Breast epithelium (tissue), 3 donors: Measurements from ENCODE around the gene ACADL.

Experiments used
- POLR2A ChIP-seq: fragments of 450-650 bp; IDR thresholded peaks from one replicate; pipeline ENCODE4 v1.6.1; 2016; ENCODE audit warnings: antibody characterized with exemption, mild to moderate bottlenecking, moderate library complexity
- TF ChIP-seq, protein P1 (sequence below), 3 donors: fragments of 450-650 bp; IDR thresholded peaks; one replicate each; pipeline ENCODE4 v1.5.1; 2016 to 2017; ENCODE audit warnings: antibody characterized with exemption in 3 of 3, mild to moderate bottlenecking in 3 of 3, moderate library complexity in 3 of 3

DNA sequence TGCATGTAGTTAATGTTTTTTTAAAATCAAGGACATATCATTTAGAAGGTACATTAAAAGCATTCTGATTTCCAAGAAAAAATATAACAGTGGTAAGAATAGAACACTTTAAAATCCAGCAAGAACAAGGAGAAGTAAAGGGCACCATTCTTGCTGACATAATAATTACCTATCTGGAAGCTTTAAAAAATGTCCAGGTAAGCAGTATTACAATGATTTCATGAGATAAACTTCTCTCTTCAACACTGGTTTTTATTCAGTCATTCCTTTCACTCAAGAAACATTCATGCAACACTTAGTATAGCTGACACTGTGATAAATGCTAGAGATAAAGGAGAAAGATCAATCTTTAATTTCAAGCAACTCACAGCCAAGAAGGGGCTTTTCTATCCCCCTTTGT, 51.2 kb downstream of the ACADL start:
- no peak for TF ChIP-seq POLR2A
- TF ChIP-seq, protein P1, sequence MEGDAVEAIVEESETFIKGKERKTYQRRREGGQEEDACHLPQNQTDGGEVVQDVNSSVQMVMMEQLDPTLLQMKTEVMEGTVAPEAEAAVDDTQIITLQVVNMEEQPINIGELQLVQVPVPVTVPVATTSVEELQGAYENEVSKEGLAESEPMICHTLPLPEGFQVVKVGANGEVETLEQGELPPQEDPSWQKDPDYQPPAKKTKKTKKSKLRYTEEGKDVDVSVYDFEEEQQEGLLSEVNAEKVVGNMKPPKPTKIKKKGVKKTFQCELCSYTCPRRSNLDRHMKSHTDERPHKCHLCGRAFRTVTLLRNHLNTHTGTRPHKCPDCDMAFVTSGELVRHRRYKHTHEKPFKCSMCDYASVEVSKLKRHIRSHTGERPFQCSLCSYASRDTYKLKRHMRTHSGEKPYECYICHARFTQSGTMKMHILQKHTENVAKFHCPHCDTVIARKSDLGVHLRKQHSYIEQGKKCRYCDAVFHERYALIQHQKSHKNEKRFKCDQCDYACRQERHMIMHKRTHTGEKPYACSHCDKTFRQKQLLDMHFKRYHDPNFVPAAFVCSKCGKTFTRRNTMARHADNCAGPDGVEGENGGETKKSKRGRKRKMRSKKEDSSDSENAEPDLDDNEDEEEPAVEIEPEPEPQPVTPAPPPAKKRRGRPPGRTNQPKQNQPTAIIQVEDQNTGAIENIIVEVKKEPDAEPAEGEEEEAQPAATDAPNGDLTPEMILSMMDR (IDR thresholded peaks at IDR 0.05) = no peak
